ENCODE data around the gene HDAC4.

Gene HDAC4

GRCh38 chr2:239286901-239287300, 113.9 kb downstream of the HDAC4 start:
- TF ChIP-seq EP300 (IDR thresholded peaks at IDR 0.05; ENCODE audit: borderline replicate concordance) (no peak), CEBPB (IDR thresholded peaks at IDR 0.05) (no peak), TAF1 (IDR thresholded peaks at IDR 0.05; ENCODE audit: low read depth) (no peak), FOXM1 (IDR thresholded peaks at IDR 0.05; ENCODE audit: borderline replicate concordance, low read depth) (no peak), ZBTB7A (IDR thresholded peaks at IDR 0.05; ENCODE audit: low read depth) (no peak), TEAD4 (IDR thresholded peaks at IDR 0.05) (no peak), YY1 (IDR thresholded peaks at IDR 0.05; ENCODE audit: low read depth) (no peak), EGR1 (IDR thresholded peaks at IDR 0.05) (no peak), NFIC (IDR thresholded peaks at IDR 0.05) (no peak), TCF12 (IDR thresholded peaks at IDR 0.05; ENCODE audit: low read depth) (no peak), CREB1 (IDR thresholded peaks at IDR 0.05; ENCODE audit: low read depth) (no peak), RAD21 (IDR thresholded peaks at IDR 0.05; ENCODE audit: low read depth) (no peak), USF1 (IDR thresholded peaks at IDR 0.05) (no peak), MAX (IDR thresholded peaks at IDR 0.05) (no peak)

GRCh38 chr2:239285932-239286230, 114.9 kb downstream of the HDAC4 start:
- no peak for TF ChIP-seq USF1 (IDR thresholded peaks at IDR 0.05)
- TF ChIP-seq TAF1 (IDR thresholded peaks at IDR 0.05; ENCODE audit: low read depth): no peak

GRCh38 chr2:239285071-239285931, 115.5 kb downstream of the HDAC4 start:
- TF ChIP-seq EGR1 (IDR thresholded peaks at IDR 0.05): no peak
- no peak for TF ChIP-seq MAX (IDR thresholded peaks at IDR 0.05)
- TF ChIP-seq TCF12 (IDR thresholded peaks at IDR 0.05; ENCODE audit: low read depth): no peak
- no peak for TF ChIP-seq CREB1 (IDR thresholded peaks at IDR 0.05; ENCODE audit: low read depth)
- TF ChIP-seq REST (IDR thresholded peaks at IDR 0.05; ENCODE audit: low read depth): no peak
- no peak for TF ChIP-seq RAD21 (IDR thresholded peaks at IDR 0.05; ENCODE audit: low read depth)
- no peak for TF ChIP-seq TEAD4 (IDR thresholded peaks at IDR 0.05)
- no peak for TF ChIP-seq ZBTB7A (IDR thresholded peaks at IDR 0.05; ENCODE audit: low read depth)
- no peak for TF ChIP-seq YY1 (IDR thresholded peaks at IDR 0.05; ENCODE audit: low read depth)
- no peak for TF ChIP-seq USF1 (IDR thresholded peaks at IDR 0.05)
- no peak for TF ChIP-seq NFIC (IDR thresholded peaks at IDR 0.05)
- no peak for TF ChIP-seq TAF1 (IDR thresholded peaks at IDR 0.05; ENCODE audit: low read depth)
- TF ChIP-seq EP300 (IDR thresholded peaks at IDR 0.05; ENCODE audit: borderline replicate concordance): no peak
- no peak for TF ChIP-seq FOXM1 (IDR thresholded peaks at IDR 0.05; ENCODE audit: borderline replicate concordance, low read depth)
- TF ChIP-seq CEBPB (IDR thresholded peaks at IDR 0.05): no peak

- no peak for TF ChIP-seq RAD21 (IDR thresholded peaks at IDR 0.05; ENCODE audit: low read depth)
- TF ChIP-seq FOXM1 (IDR thresholded peaks at IDR 0.05; ENCODE audit: borderline replicate concordance, low read depth): no peak
- TF ChIP-seq CEBPB (IDR thresholded peaks at IDR 0.05): no peak
- no peak for TF ChIP-seq MAX (IDR thresholded peaks at IDR 0.05)
- TF ChIP-seq TCF12 (IDR thresholded peaks at IDR 0.05; ENCODE audit: low read depth): no peak
- TF ChIP-seq YY1 (IDR thresholded peaks at IDR 0.05; ENCODE audit: low read depth): no peak
- no peak for TF ChIP-seq ZBTB7A (IDR thresholded peaks at IDR 0.05; ENCODE audit: low read depth)
- TF ChIP-seq EP300 (IDR thresholded peaks at IDR 0.05; ENCODE audit: borderline replicate concordance): no peak
- TF ChIP-seq USF1 (IDR thresholded peaks at IDR 0.05): no peak
- TF ChIP-seq EGR1 (IDR thresholded peaks at IDR 0.05): no peak
- no peak for TF ChIP-seq REST (IDR thresholded peaks at IDR 0.05; ENCODE audit: low read depth)
- TF ChIP-seq NFIC (IDR thresholded peaks at IDR 0.05): no peak
- TF ChIP-seq TEAD4 (IDR thresholded peaks at IDR 0.05): no peak
- TF ChIP-seq TAF1 (IDR thresholded peaks at IDR 0.05; ENCODE audit: low read depth): no peak
- TF ChIP-seq CREB1 (IDR thresholded peaks at IDR 0.05; ENCODE audit: low read depth): no peak
Measured at GRCh38 chr2:239283961-239284795, 116.6 kb downstream of the HDAC4 start.

Data from Ishikawa (cell line).